Transverse colon (tissue), 3 donors: Measurements from ENCODE around the gene IFITM1.

Source experiments
- CTCF ChIP-seq, 5 experiments: fragments of 200-600 bp in 3 of 5; fragments of 450-650 bp in 2 of 5; sonication (generic) in 3 of 5; IDR thresholded peaks; 1 replicate in 2 of 5; 2 replicates in 3 of 5; pipeline ENCODE4 v1.5.1; 2016 to 2017; ENCODE audit warnings: antibody characterized with exemption in 5 of 5, inconsistent platforms in 3 of 5, mild to moderate bottlenecking in 2 of 5, moderate library complexity in 1 of 5
- EP300 ChIP-seq: sonication (generic); formaldehyde crosslinking; IDR thresholded peaks from one replicate; pipeline ENCODE4 v1.6.1; 2017; ENCODE audit warnings: antibody characterized with exemption, low read depth
- POLR2A ChIP-seq: fragments of 450-650 bp; IDR thresholded peaks from one replicate; pipeline ENCODE4 v1.6.1; 2016; ENCODE audit warnings: antibody characterized with exemption, mild to moderate bottlenecking, moderate library complexity

GRCh38 chr11:278001-278951 is 35.6 kb upstream of the IFITM1 start, which contains the start of gene NLRP6:
- TF ChIP-seq EP300 (no peak), CTCF (IDR thresholded peaks at IDR 0.05) (no peak), POLR2A (no peak)
